GM12865 (cell line): ENCODE measurements around the gene RNU1-2.
"Not testable (repeated sequence)": the region's sequence is repeated elsewhere in the genome, so short reads cannot be mapped to it uniquely, and the experiment has no call there.

Experiments
- DNase-seq: peaks from one replicate; pipeline ENCODE4 v3.0.0; 2010; ENCODE audit warnings: low read depth
- H3K4me3 ChIP-seq: 2 replicates; pipeline ENCODE4 v1.5.1; 2011; ENCODE audit warnings: mild to moderate bottlenecking, low read depth, low read length, control low read depth

The RNU1-2 gene

GRCh38 chr1:16895598-16896315 lies at the start of gene RNU1-2:
Gene RNU1-2, plus strand, starts transcription at chr1:16895980.
- H3K4me3 ChIP-seq, result peak within 1 kb of the TSS; percentile 35
- DNase-seq, result peak; percentile 99

- not testable (repeated sequence) for DNase-seq, H3K4me3 ChIP-seq
Measured at GRCh38 chr1:16856201-16856600, 39.6 kb upstream of the RNU1-2 start.

- H3K4me3 ChIP-seq, DNase-seq: not testable (repeated sequence)
Measured at GRCh38 chr1:16859167-16860041, 36.4 kb upstream of the RNU1-2 start.

- not testable (repeated sequence) for H3K4me3 ChIP-seq, DNase-seq
Measured at GRCh38 chr1:16860048-16860447, 35.7 kb upstream of the RNU1-2 start.

GRCh38 chr1:16861832-16862245 lies 33.9 kb upstream of the RNU1-2 start:
- DNase-seq, result not testable (repeated sequence)

GRCh38 chr1:16862415-16862814 lies 33.4 kb upstream of the RNU1-2 start:
- not testable (repeated sequence) for DNase-seq, H3K4me3 ChIP-seq

More at GRCh38 chr1:16861832-16862245, 33.9 kb upstream of the RNU1-2 start:
- not testable (repeated sequence) for H3K4me3 ChIP-seq

GRCh38 chr1:16863024-16863423 lies 32.8 kb upstream of the RNU1-2 start:
- not testable (repeated sequence) for H3K4me3 ChIP-seq, DNase-seq

- not testable (repeated sequence) for H3K4me3 ChIP-seq, DNase-seq
Measured at GRCh38 chr1:16866926-16867707, 28.7 kb upstream of the RNU1-2 start.

GRCh38 chr1:16868787-16869186 lies 27.0 kb upstream of the RNU1-2 start:
- not testable (repeated sequence) for H3K4me3 ChIP-seq, DNase-seq

GRCh38 chr1:16869996-16870395 lies 25.8 kb upstream of the RNU1-2 start:
- H3K4me3 ChIP-seq, DNase-seq: not testable (repeated sequence)

- not testable (repeated sequence) for DNase-seq, H3K4me3 ChIP-seq
Measured at GRCh38 chr1:16871171-16871570, 24.6 kb upstream of the RNU1-2 start.

GRCh38 chr1:16872152-16873075 lies 23.4 kb upstream of the RNU1-2 start:
- H3K4me3 ChIP-seq, result not testable (repeated sequence)
- DNase-seq, result peak; percentile 18

- H3K4me3 ChIP-seq, DNase-seq: not testable (repeated sequence)
Measured at GRCh38 chr1:16873076-16873879, 22.5 kb upstream of the RNU1-2 start.

- not testable (repeated sequence) for H3K4me3 ChIP-seq, DNase-seq
Measured at GRCh38 chr1:16874968-16875765, 20.6 kb upstream of the RNU1-2 start.

GRCh38 chr1:16881742-16882141 lies 14.0 kb upstream of the RNU1-2 start:
- not testable (repeated sequence) for H3K4me3 ChIP-seq, DNase-seq
